OCI-LY7 (cell line): ENCODE data around the gene BRMS1. TPM values are rescaled to one million over a fixed set of nuclear protein-coding genes. Genes with fewer than 3 reads are reported as not detected.

Experiments
- BruUV-seq: library from RNA; stranded (reverse); fragments of 400-500 nt; replicated peaks from 2 replicates; lab custom pipeline; 2021; lab: Mats Ljungman, UMichigan
- CTCF ChIA-PET: fragments of 300-600 bp; sonication (Branson Sonifier 250); formaldehyde crosslinking; loops from one replicate; lab custom pipeline; 2022; ENCODE audit warnings: antibody characterized with exemption; ENCODE audit not compliant: unreplicated experiment; lab: Charles Lee
- POLR2A ChIA-PET: fragments of 300-600 bp; sonication (Branson Sonifier 250); formaldehyde crosslinking; loops from one replicate; lab custom pipeline; 2022; ENCODE audit warnings: antibody characterized with exemption; lab: Charles Lee
- DNase-seq: peaks from one replicate; pipeline ENCODE4 v3.0.0-alpha.2; 2015; ENCODE audit warnings: low spot score
- H2AFZ ChIP-seq: fragments of 200-600 bp; sonication (generic), shearing (Covaris generic); 2 replicates; pipeline ENCODE4 v1.6.1; 2014; ENCODE audit warnings: mild to moderate bottlenecking, antibody characterized with exemption, low read length, moderate library complexity
- H3K27ac ChIP-seq: fragments of 200-600 bp; sonication (generic); 2 replicates; pipeline ENCODE4 v1.5.1; 2014; ENCODE audit warnings: mixed run types, low read depth, mild to moderate bottlenecking, moderate library complexity, low read length, inconsistent platforms; ENCODE audit not compliant: poor library complexity, severe bottlenecking
- H3K36me3 ChIP-seq: fragments of 200-600 bp; sonication (generic); 2 replicates; pipeline ENCODE4 v1.6.1; 2014; ENCODE audit warnings: mild to moderate bottlenecking, antibody characterized with exemption, low read length, moderate library complexity, mixed read lengths; ENCODE audit not compliant: insufficient read depth
- H3K4me1 ChIP-seq: fragments of 200-600 bp; sonication (generic); 2 replicates; pipeline ENCODE4 v1.5.1; 2014; ENCODE audit warnings: mild to moderate bottlenecking, low read length; ENCODE audit not compliant: insufficient read depth, poor library complexity, severe bottlenecking
- H3K4me2 ChIP-seq: fragments of 200-600 bp; sonication (generic); 2 replicates; pipeline ENCODE4 v1.6.1; 2014; ENCODE audit warnings: mild to moderate bottlenecking, low read length
- H3K4me3 ChIP-seq: fragments of 200-600 bp; sonication (generic); 2 replicates; pipeline ENCODE4 v1.5.1; 2014; ENCODE audit warnings: mild to moderate bottlenecking, low read depth, low read length; ENCODE audit not compliant: poor library complexity, severe bottlenecking
- H3K79me2 ChIP-seq: fragments of 200-600 bp; sonication (generic); 2 replicates; pipeline ENCODE4 v1.6.1; 2016; ENCODE audit warnings: low read depth, mild to moderate bottlenecking, low read length, moderate library complexity, mixed read lengths; ENCODE audit not compliant: insufficient read depth
- H3K9me2 ChIP-seq: fragments of 200-600 bp; sonication (generic); 2 replicates; pipeline ENCODE4 v1.6.1; 2016; ENCODE audit warnings: mild to moderate bottlenecking, low read length, mixed read lengths; ENCODE audit not compliant: insufficient read depth
- H3K9me3 ChIP-seq: fragments of 200-600 bp; sonication (generic); 2 replicates; pipeline ENCODE4 v1.6.1; 2014; ENCODE audit warnings: mild to moderate bottlenecking, mixed run types, low read length, mixed read lengths
- H4K20me1 ChIP-seq: fragments of 200-600 bp; sonication (generic); 2 replicates; pipeline ENCODE4 v1.6.1; 2014; ENCODE audit warnings: mild to moderate bottlenecking, antibody characterized with exemption, low read length, moderate library complexity, mixed read lengths; ENCODE audit not compliant: insufficient read depth
- EZH2phosphoT487 ChIP-seq: fragments of 200-600 bp; sonication (generic); IDR thresholded peaks from 2 replicates; pipeline ENCODE4 v1.6.1; 2018; ENCODE audit warnings: low read depth, borderline replicate concordance, mild to moderate bottlenecking, mixed run types, antibody characterized with exemption, low read length, moderate library complexity, mixed read lengths
- intact Hi-C: fragments of 100-400 bp; cut with micrococcal nuclease; formaldehyde crosslinking; loops from one replicate; pipeline ENCODE4 v1.10.0; 2022; ENCODE audit not compliant: unreplicated experiment
- total RNA-seq, 2 experiments: library from RNA; depleted of rRNA in 1 of 2; stranded (reverse); fragments of >200 nt in 1 of 2; shearing (Covaris generic) in 1 of 2; gene quantifications; 2 replicates each; pipeline ENCODE4 v1.2.3, GENCODE V29; 2014 to 2022
- TF ChIP-seq, protein P1 (sequence below): fragments of 200-600 bp; sonication (generic); conservative IDR thresholded peaks from 2 replicates; pipeline ENCODE4 v1.5.1; 2014; ENCODE audit warnings: mild to moderate bottlenecking, antibody characterized with exemption, low read length, moderate library complexity, mixed read lengths

Gene BRMS1
- total RNA-seq, 2 experiments from 2014 or later: 43.1 to 43.8 TPM

DNA sequence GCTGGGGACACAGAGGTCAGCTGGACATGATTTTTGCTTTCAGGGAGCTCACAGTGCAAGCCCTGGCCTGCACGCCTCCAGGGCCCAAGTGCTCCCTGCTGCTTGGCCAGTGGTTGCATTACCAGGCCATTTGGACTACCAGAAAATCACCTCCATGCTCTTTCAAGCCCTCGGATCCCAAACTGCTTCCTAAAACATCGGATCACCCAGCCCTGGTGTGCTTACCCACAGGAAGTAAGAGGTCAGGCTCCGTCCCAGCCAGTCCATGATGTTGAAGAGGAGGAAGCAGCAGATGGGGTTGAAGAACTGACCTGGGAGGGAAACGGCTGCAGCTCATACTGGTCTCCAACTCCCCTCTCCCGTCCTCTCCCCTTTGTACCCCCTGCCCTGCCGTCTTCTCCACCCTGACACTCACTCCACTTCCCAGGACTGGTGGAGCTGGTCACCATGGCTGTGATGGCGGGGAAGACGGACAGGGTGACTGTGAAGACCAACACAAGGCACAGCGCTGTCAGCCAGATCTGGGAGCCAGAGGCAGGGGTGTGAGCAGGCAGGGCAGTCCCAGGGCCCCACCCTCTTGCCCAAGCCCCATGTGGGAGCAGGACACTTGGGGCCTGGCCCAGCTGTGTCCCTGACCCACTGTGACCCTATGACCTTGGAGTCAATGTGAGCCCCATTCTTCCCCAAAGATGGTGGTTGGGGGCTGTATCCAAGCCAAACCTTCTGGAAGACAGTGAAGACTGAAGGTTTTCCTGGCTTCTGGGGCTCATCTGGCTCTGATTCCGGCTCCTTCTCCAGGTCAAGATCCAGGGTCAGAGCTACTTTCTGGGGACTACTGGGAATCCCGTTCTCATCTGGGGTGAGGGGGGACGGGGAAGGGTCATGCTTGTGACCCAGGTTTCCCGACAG lies 21.1 kb upstream of the BRMS1 start:
- TF ChIP-seq, protein P1, sequence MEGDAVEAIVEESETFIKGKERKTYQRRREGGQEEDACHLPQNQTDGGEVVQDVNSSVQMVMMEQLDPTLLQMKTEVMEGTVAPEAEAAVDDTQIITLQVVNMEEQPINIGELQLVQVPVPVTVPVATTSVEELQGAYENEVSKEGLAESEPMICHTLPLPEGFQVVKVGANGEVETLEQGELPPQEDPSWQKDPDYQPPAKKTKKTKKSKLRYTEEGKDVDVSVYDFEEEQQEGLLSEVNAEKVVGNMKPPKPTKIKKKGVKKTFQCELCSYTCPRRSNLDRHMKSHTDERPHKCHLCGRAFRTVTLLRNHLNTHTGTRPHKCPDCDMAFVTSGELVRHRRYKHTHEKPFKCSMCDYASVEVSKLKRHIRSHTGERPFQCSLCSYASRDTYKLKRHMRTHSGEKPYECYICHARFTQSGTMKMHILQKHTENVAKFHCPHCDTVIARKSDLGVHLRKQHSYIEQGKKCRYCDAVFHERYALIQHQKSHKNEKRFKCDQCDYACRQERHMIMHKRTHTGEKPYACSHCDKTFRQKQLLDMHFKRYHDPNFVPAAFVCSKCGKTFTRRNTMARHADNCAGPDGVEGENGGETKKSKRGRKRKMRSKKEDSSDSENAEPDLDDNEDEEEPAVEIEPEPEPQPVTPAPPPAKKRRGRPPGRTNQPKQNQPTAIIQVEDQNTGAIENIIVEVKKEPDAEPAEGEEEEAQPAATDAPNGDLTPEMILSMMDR: no peak
- no peak for TF ChIP-seq EZH2phosphoT487
- Histone ChIP-seq H3K4me1 (peaks cover 9% of the 10 kb centered on the region), H3K9me3 (no peaks in the 10 kb centered on the region), H3K79me2 (peaks cover 16% of the 10 kb centered on the region), H3K27ac (no peak overlapping the region), H4K20me1 (no peaks in the 10 kb centered on the region), H3K36me3 (peaks cover 92% of the 10 kb centered on the region), H3K9me2 (no peaks in the 10 kb centered on the region), H3K4me2 (no peak overlapping the region), H2AFZ (no peak overlapping the region), H3K4me3 (no peak overlapping the region)
- no peak for DNase-seq
- POLR2A ChIA-PET: no interaction called here
- CTCF ChIA-PET: no interaction called here
- intact Hi-C loops: no loop called here
- no TSS peak for BruUV-seq

DNA sequence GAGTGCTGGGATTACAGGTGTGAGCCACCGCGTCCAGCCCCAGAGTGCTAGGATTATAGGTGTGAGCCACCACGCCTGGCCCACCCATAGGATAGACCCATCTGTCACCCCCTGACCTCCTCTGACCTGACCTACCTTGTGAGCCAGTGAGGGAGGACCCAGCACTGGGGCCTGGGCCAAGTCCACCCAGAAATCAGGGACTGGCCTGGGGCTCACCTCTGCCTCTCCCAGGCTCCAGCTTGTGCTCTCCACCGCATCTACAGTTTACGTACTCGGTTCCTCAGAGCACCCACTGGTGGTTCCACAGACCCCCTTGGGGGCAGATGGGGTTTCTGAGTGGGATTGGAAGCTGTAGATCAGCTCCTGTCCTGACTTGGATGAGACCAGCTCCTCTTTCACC lies 20.3 kb upstream of the BRMS1 start:
- Histone ChIP-seq H3K9me2 (no peaks in the 10 kb centered on the region), H3K4me1 (peaks cover 7% of the 10 kb centered on the region), H3K79me2 (peaks cover 8% of the 10 kb centered on the region), H3K4me3 (no peak overlapping the region), H2AFZ (no peak overlapping the region), H3K36me3 (peaks cover 90% of the 10 kb centered on the region), H3K4me2 (no peak overlapping the region), H4K20me1 (no peaks in the 10 kb centered on the region), H3K27ac (no peak overlapping the region), H3K9me3 (no peaks in the 10 kb centered on the region)
- intact Hi-C loops: no loop called here
- POLR2A ChIA-PET: no interaction called here
- TF ChIP-seq, protein P1: no peak
- no peak for TF ChIP-seq EZH2phosphoT487
- DNase-seq: no peak
- CTCF ChIA-PET: no interaction called here
- BruUV-seq: no TSS peak
